DND-41 (cell line): Measurements from ENCODE around the gene CCDC73.

Experiments
- ATAC-seq: fragments of 200-7000 bp; cut with Tn5 transposase; 3 replicates; pipeline ENCODE4 v1.9.1; 2021; ENCODE audit warnings: low read depth; ENCODE audit not compliant: insufficient read depth
- DNase-seq: peaks from one replicate; pipeline ENCODE4 v3.0.0-alpha.2; 2020
- H2AFZ ChIP-seq: 2 replicates; pipeline ENCODE4 v1.6.0; 2012; ENCODE audit warnings: low read depth, low read length
- H3K27ac ChIP-seq: 2 replicates; pipeline ENCODE4 v1.5.1; 2012; ENCODE audit warnings: low read length, inconsistent platforms
- H3K27me3 ChIP-seq: fragments of 200-600 bp; sonication (generic); 2 replicates; pipeline ENCODE4 v1.6.0; 2012; ENCODE audit warnings: low read length, mild to moderate bottlenecking, inconsistent platforms; ENCODE audit not compliant: insufficient read depth, poor library complexity
- H3K36me3 ChIP-seq: 2 replicates; pipeline ENCODE4 v1.5.1; 2012; ENCODE audit warnings: low read length, inconsistent platforms; ENCODE audit not compliant: insufficient read depth
- H3K4me1 ChIP-seq: 2 replicates; pipeline ENCODE4 v1.5.1; 2012; ENCODE audit warnings: mild to moderate bottlenecking, low read length; ENCODE audit not compliant: insufficient read depth
- H3K4me2 ChIP-seq: 2 replicates; pipeline ENCODE4 v1.6.0; 2012; ENCODE audit warnings: mild to moderate bottlenecking, moderate library complexity, low read length, inconsistent platforms; ENCODE audit not compliant: insufficient read depth
- H3K4me3 ChIP-seq, 2 experiments: fragments of 200-600 bp in 1 of 2; shearing (Covaris generic) in 1 of 2; 2 replicates each; pipeline ENCODE4 v1.5.1; 2012 to 2016; ENCODE audit warnings: inconsistent platforms in 2 of 2, low read length in 2 of 2, mild to moderate bottlenecking in 2 of 2, low read depth in 1 of 2, moderate library complexity in 1 of 2
- H3K79me2 ChIP-seq: 2 replicates; pipeline ENCODE4 v1.6.0; 2012; ENCODE audit warnings: low read length, inconsistent platforms; ENCODE audit not compliant: insufficient read depth
- H3K9ac ChIP-seq: 2 replicates; pipeline ENCODE4 v1.6.0; 2012; ENCODE audit warnings: low read depth, mild to moderate bottlenecking, inconsistent platforms, low read length, moderate library complexity
- H3K9me3 ChIP-seq: 2 replicates; pipeline ENCODE4 v1.5.1; 2012; ENCODE audit warnings: low read length, moderate library complexity, mild to moderate bottlenecking, inconsistent platforms; ENCODE audit not compliant: insufficient read depth, severe bottlenecking
- H4K20me1 ChIP-seq: 2 replicates; pipeline ENCODE4 v1.6.0; 2012; ENCODE audit warnings: low read length; ENCODE audit not compliant: insufficient read depth
- EZH2 ChIP-seq: IDR thresholded peaks from 3 replicates; pipeline ENCODE4 v1.6.1; 2012; ENCODE audit warnings: borderline replicate concordance, low read depth, mild to moderate bottlenecking, moderate library complexity, low read length, inconsistent platforms; ENCODE audit not compliant: severe bottlenecking
- TF ChIP-seq, protein P1 (sequence below): IDR thresholded peaks from 2 replicates; pipeline ENCODE4 v1.5.1; 2012; ENCODE audit warnings: borderline replicate concordance, low read length, moderate library complexity, mild to moderate bottlenecking; ENCODE audit not compliant: poor library complexity, severe bottlenecking; ENCODE audit errors: extremely low read depth

The CCDC73 gene

DNA sequence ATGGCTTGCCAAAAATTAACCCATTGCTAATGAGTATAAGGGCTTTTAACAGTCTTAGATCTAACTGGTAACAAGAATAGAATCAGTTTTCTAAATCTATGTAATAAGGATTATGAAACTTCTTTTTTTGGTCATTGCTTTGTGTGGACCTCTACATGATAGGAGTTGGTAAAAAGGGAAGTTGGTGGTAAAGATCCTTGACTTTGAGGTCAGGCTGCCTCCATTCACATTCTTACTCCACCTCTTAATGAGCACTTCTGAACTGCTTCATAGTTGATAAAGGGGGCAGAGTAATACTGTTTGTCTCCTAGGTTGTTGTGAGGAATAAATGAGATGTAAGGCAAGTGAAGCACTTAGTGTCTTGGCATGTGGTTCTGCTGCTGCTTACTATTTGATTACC is 200.2 kb downstream of the CCDC73 start:
- no peak overlapping the region for H3K4me2 ChIP-seq
- peaks cover 99% of the 10 kb centered on the region for H3K36me3 ChIP-seq
- DNase-seq: no peak
- no peaks in the 10 kb centered on the region for H3K9me3 ChIP-seq
- H2AFZ ChIP-seq: no peak overlapping the region
- H3K27me3 ChIP-seq: no peaks in the 10 kb centered on the region
- peaks cover 16% of the 10 kb centered on the region; the same call in 1 of the 2 replicates for H4K20me1 ChIP-seq
- TF ChIP-seq EZH2: no peak
- TF ChIP-seq, protein P1, sequence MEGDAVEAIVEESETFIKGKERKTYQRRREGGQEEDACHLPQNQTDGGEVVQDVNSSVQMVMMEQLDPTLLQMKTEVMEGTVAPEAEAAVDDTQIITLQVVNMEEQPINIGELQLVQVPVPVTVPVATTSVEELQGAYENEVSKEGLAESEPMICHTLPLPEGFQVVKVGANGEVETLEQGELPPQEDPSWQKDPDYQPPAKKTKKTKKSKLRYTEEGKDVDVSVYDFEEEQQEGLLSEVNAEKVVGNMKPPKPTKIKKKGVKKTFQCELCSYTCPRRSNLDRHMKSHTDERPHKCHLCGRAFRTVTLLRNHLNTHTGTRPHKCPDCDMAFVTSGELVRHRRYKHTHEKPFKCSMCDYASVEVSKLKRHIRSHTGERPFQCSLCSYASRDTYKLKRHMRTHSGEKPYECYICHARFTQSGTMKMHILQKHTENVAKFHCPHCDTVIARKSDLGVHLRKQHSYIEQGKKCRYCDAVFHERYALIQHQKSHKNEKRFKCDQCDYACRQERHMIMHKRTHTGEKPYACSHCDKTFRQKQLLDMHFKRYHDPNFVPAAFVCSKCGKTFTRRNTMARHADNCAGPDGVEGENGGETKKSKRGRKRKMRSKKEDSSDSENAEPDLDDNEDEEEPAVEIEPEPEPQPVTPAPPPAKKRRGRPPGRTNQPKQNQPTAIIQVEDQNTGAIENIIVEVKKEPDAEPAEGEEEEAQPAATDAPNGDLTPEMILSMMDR: no peak
- H3K79me2 ChIP-seq: peaks cover 77% of the 10 kb centered on the region
- H3K4me1 ChIP-seq: peaks cover 22% of the 10 kb centered on the region
- no peak overlapping the region for H3K27ac ChIP-seq
- H3K4me3 ChIP-seq: no peak overlapping the region
- no peak overlapping the region for H3K9ac ChIP-seq
- ATAC-seq: no peak

DNA sequence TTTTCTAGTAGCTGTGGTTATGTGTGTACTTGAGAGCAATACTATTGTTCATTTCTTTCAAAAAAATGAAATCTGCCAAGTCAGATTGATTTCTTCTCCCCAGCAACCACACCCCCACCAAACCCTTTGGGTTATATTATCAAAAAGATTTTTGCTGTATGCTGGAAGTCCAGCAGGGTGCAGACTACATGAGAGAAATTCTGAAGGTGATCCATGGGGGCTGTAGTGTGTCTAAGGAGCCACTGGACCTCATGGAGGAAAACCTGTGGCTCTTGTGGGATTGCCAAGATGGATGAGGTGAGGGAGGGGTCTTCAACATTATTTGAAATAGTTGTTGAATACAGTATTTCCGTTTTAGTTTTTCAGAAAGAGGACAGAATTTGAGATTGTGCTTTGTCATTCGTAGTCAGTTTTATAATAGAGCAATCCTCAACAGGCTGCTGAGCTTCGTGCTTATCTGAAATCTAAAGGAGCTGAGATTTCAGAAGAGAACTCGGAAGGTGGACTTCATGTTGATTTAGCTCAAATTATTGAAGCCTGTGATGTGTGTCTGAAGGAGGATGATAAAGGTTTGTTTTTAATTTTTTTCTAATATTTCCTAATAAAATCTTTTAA is 207.8 kb downstream of the CCDC73 start:
- H3K9ac ChIP-seq: peak overlapping the region; percentile 93
- no peaks in the 10 kb centered on the region for H3K9me3 ChIP-seq
- H3K27me3 ChIP-seq: no peaks in the 10 kb centered on the region
- TF ChIP-seq, protein P1: peak; percentile 46
- no peak for TF ChIP-seq EZH2
- ATAC-seq: no peak
- peaks cover 67% of the 10 kb centered on the region for H3K36me3 ChIP-seq
- DNase-seq: no peak
- peaks cover 56% of the 10 kb centered on the region for H4K20me1 ChIP-seq
- peak overlapping the region; percentile 97 for H3K27ac ChIP-seq
- peaks cover 56% of the 10 kb centered on the region for H3K4me1 ChIP-seq
- H2AFZ ChIP-seq: no peak overlapping the region
- H3K4me3 ChIP-seq: peak overlapping the region; percentile 8 to 84; a peak in 3 of 4 replicates
- peak overlapping the region; percentile 78 for H3K4me2 ChIP-seq
- peaks cover 86% of the 10 kb centered on the region for H3K79me2 ChIP-seq

DNA sequence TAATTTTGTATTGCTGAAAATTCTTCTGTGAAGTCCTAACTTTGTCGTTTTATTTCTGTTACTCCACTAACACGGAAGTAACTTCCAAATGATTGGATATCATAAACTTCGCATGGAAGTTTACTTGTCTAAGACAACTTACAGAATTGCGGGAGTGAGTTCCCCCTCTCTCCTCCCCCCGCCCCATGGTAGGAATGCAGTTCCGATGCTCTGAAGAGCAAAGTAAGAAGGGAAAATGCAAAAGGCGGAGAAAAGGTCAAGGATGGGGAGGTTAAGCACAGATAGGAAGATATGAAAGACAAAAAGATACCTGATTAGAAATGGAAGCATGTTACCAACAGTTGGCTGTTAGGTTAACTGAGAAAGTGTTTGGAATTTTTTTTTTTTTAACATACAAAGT is 209.5 kb downstream of the CCDC73 start:
- peak overlapping the region; percentile 97 for H3K27ac ChIP-seq
- H2AFZ ChIP-seq: no peak overlapping the region
- H3K9me3 ChIP-seq: no peaks in the 10 kb centered on the region
- peak overlapping the region; percentile 78 for H3K4me2 ChIP-seq
- H3K9ac ChIP-seq: peak overlapping the region; percentile 93
- H3K79me2 ChIP-seq: peaks cover 70% of the 10 kb centered on the region
- peaks cover 49% of the 10 kb centered on the region for H3K36me3 ChIP-seq
- peak overlapping the region; percentile 84 to 95 for H3K4me3 ChIP-seq
- ATAC-seq (no peak), DNase-seq (no peak)
- peaks cover 49% of the 10 kb centered on the region for H4K20me1 ChIP-seq
- TF ChIP-seq, protein P1: no peak
- TF ChIP-seq EZH2: no peak
- H3K4me1 ChIP-seq: peaks cover 55% of the 10 kb centered on the region
- no peaks in the 10 kb centered on the region for H3K27me3 ChIP-seq
